Measurements from ENCODE around the gene EXOC7.
A peak's percentile ranks its signal among the peaks of the same experiment; 100 is the strongest.
"Not testable (repeated sequence)": the region's sequence is repeated elsewhere in the genome, so short reads cannot be mapped to it uniquely, and the experiment has no call there.

EXOC7 gene

DNA sequence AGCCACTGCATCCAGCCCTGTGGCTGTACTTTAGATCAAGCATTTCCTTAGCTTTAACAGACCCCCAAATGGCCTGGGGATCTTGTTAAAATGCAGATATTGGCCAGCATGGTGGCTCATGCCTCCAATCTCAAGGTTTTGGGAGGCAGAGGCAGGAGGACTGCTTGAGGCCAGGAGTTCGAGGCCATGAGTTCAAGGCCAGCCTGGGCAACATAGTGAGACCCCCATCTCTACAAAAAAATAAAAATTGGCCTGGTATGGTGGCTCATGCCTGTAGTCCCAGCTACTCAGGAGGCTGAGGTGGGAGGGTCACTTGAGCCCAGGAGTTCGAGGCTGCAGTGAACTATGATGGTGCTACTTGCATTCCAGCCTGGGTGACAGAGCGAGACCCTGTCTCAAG, 60.7 kb downstream of the EXOC7 start:
- DNase-seq: not testable (repeated sequence)

GRCh38 chr17:76040376-76040775, 63.2 kb downstream of the EXOC7 start:
- no peak for DNase-seq

DNA sequence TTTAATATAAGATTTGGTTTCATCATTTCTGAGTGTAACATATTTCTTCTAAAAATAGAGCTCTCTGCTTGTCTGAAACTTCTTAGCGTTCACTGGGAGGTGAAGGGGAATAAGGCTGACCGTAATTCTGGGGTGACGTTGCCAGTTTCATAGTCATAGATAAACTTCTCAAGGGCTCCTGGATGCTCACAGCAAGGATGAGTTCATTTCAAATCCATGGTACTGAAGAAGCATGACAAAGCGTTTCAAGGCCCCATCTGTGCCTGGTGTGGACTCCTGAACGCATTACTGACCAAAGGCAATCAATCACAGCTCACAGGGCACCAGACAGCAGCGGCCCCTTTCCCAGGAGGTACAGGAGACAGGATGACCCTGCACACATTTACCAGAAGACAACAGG, 64.5 kb downstream of the EXOC7 start:
- peak; percentile 29 for DNase-seq

- no peak for DNase-seq
Observed at GRCh38 chr17:76038050-76038449, 65.5 kb downstream of the EXOC7 start.

- no peak for DNase-seq
Observed at GRCh38 chr17:76036497-76037261, 66.9 kb downstream of the EXOC7 start.

GRCh38 chr17:76034428-76035350, 68.9 kb downstream of the EXOC7 start:
- no peak for DNase-seq

DNA sequence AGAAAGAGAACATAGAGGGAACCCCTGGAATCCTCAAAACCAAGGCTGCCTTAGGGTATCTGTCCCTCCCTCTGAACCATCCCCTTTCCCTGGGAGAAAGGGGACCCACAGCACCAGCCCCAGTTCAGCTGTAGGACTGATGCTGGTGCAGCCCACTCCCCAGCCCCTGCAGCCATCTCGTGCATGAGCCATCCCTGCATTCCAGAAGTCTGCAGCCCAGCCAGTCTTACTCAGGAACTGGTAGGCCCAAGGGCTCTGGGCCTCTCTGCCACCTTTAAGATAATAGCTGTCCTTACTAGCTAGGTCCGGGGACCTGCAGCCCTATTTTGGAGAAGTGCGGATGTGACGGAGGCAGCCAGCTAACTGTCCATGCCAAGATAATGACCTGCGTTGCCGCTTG, 70.4 kb downstream of the EXOC7 start:
- no peak for DNase-seq

- no peak for DNase-seq
Observed at GRCh38 chr17:76032780-76033108, 70.8 kb downstream of the EXOC7 start.

GRCh38 chr17:76032073-76032779, 71.4 kb downstream of the EXOC7 start:
- no peak for DNase-seq

Measured in fibroblast of skin of abdomen (primary cell).